ENCODE results near the gene NIPAL3. TPM values are rescaled to one million over a fixed set of nuclear protein-coding genes. Genes with fewer than 3 reads are reported as not detected.

Gene NIPAL3
- total RNA-seq, 1 experiment from 2014 or later, result 16.6 TPM

DNA sequence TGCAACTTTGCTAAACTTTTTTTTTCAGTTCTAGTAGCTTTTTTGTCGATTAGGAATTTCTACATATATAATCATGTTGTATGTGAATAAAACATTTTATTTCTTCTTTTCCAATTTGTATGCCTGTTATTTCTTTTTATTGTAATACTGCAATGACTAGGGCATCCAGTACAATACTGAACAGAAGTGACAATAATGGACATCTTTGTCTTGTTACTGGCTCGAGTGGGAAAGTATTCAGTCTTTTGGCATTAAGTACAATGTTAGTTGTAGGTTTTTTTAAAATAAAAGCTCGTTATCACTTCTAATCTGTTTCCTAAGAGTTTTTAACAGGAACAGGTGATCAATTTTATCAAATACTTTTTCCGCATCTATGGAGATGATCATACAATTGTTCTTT lies 11.8 kb upstream of the NIPAL3 start:
- BruUV-seq (replicated peaks), result no TSS peak
- H3K36me3 ChIP-seq (ENCODE audit: control insufficient read depth in 1 of 2, insufficient read depth in 2 of 2, low read length in 2 of 2), result no peaks in the 10 kb centered on the region
- no peak overlapping the region for H3K4me3 ChIP-seq (replicated peaks in 1 of 2; ENCODE audit: low read depth in 1 of 2, low read length in 2 of 2)
- no peak overlapping the region for H3K9ac ChIP-seq (ENCODE audit: low read length)
- no peaks in the 10 kb centered on the region for H3K27me3 ChIP-seq (ENCODE audit: insufficient read depth, low read length)
- RAD21 ChIA-PET (ENCODE audit: low non-redundant PET in 1 of 2, low total read pairs in 2 of 2, uncharacterized antibody in 2 of 2, unreplicated experiment in 2 of 2), result interaction anchor here in 1 of 2 experiments (0.6 kb wide), 1 partner anchor 215 kb away, joined by 3 read pairs; no protein-coding TSS in a partner anchor
- H3K4me1 ChIP-seq (ENCODE audit: control insufficient read depth in 1 of 2, insufficient read depth in 2 of 2, low read length in 2 of 2), result no peaks in the 10 kb centered on the region
- POLR2A ChIA-PET, result interaction anchor here (1.1 kb wide), 1 partner anchor 12 kb away, joined by 3 read pairs; the partner anchor contains the start of gene NIPAL3
- TF ChIP-seq ZBTB33 (IDR thresholded peaks at IDR 0.05; ENCODE audit: extremely low read depth, insufficient replicate concordance, low read length) (no peak), EGR1 (IDR thresholded peaks at IDR 0.05; ENCODE audit: low read depth) (no peak), CEBPB (IDR thresholded peaks at IDR 0.05; ENCODE audit: low read depth) (no peak), POLR2AphosphoS5 (IDR thresholded peaks at IDR 0.05; ENCODE audit: low read depth, low read length) (no peak), CBX3 (IDR thresholded peaks at IDR 0.05; ENCODE audit: low read depth) (no peak), ELF1 (IDR thresholded peaks at IDR 0.05; ENCODE audit: borderline replicate concordance, low read depth) (no peak), FOSL1 (IDR thresholded peaks at IDR 0.05; ENCODE audit: low read depth) (no peak), TCF7L2 (IDR thresholded peaks at IDR 0.05; ENCODE audit: borderline replicate concordance, extremely low read depth, insufficient read depth, insufficient read length) (no peak), EZH2 (IDR thresholded peaks at IDR 0.05) (no peak), SIN3A (IDR thresholded peaks at IDR 0.05; ENCODE audit: low read depth) (no peak), EZH2phosphoT487 (IDR thresholded peaks at IDR 0.05; ENCODE audit: borderline replicate concordance) (no peak), ZFX (IDR thresholded peaks at IDR 0.05) (no peak)
- TF ChIP-seq, protein P1, sequence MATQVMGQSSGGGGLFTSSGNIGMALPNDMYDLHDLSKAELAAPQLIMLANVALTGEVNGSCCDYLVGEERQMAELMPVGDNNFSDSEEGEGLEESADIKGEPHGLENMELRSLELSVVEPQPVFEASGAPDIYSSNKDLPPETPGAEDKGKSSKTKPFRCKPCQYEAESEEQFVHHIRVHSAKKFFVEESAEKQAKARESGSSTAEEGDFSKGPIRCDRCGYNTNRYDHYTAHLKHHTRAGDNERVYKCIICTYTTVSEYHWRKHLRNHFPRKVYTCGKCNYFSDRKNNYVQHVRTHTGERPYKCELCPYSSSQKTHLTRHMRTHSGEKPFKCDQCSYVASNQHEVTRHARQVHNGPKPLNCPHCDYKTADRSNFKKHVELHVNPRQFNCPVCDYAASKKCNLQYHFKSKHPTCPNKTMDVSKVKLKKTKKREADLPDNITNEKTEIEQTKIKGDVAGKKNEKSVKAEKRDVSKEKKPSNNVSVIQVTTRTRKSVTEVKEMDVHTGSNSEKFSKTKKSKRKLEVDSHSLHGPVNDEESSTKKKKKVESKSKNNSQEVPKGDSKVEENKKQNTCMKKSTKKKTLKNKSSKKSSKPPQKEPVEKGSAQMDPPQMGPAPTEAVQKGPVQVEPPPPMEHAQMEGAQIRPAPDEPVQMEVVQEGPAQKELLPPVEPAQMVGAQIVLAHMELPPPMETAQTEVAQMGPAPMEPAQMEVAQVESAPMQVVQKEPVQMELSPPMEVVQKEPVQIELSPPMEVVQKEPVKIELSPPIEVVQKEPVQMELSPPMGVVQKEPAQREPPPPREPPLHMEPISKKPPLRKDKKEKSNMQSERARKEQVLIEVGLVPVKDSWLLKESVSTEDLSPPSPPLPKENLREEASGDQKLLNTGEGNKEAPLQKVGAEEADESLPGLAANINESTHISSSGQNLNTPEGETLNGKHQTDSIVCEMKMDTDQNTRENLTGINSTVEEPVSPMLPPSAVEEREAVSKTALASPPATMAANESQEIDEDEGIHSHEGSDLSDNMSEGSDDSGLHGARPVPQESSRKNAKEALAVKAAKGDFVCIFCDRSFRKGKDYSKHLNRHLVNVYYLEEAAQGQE (IDR thresholded peaks at IDR 0.05; ENCODE audit: low read depth), result no peak
- TF ChIP-seq, protein P2, sequence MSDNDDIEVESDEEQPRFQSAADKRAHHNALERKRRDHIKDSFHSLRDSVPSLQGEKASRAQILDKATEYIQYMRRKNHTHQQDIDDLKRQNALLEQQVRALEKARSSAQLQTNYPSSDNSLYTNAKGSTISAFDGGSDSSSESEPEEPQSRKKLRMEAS (IDR thresholded peaks at IDR 0.05), result no peak
- TF ChIP-seq, protein P3, sequence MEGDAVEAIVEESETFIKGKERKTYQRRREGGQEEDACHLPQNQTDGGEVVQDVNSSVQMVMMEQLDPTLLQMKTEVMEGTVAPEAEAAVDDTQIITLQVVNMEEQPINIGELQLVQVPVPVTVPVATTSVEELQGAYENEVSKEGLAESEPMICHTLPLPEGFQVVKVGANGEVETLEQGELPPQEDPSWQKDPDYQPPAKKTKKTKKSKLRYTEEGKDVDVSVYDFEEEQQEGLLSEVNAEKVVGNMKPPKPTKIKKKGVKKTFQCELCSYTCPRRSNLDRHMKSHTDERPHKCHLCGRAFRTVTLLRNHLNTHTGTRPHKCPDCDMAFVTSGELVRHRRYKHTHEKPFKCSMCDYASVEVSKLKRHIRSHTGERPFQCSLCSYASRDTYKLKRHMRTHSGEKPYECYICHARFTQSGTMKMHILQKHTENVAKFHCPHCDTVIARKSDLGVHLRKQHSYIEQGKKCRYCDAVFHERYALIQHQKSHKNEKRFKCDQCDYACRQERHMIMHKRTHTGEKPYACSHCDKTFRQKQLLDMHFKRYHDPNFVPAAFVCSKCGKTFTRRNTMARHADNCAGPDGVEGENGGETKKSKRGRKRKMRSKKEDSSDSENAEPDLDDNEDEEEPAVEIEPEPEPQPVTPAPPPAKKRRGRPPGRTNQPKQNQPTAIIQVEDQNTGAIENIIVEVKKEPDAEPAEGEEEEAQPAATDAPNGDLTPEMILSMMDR (IDR thresholded peaks at IDR 0.05 in 2 of 3, conservative IDR thresholded peaks at IDR 0.05 in 1 of 3; ENCODE audit: borderline replicate concordance in 1 of 3, insufficient read depth in 1 of 3, low read depth in 2 of 3, low read length in 2 of 3), result no peak
- TF ChIP-seq, protein P4, sequence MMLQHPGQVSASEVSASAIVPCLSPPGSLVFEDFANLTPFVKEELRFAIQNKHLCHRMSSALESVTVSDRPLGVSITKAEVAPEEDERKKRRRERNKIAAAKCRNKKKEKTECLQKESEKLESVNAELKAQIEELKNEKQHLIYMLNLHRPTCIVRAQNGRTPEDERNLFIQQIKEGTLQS (IDR thresholded peaks at IDR 0.05), result no peak
- no peak overlapping the region for H3K4me2 ChIP-seq (ENCODE audit: low read length)
- H3K27ac ChIP-seq (ENCODE audit: low read depth, low read length), result no peak overlapping the region
- DNase-seq (ENCODE audit: low read depth, low spot score) (no peak), ATAC-seq (no peak)
- H3K9me2 ChIP-seq (ENCODE audit: insufficient read depth), result no peaks in the 10 kb centered on the region
- no peaks in the 10 kb centered on the region for H4K20me1 ChIP-seq (ENCODE audit: insufficient read depth)
- intact Hi-C loops (cut with micrococcal nuclease), result no loop called here
- H3K79me2 ChIP-seq (ENCODE audit: insufficient read depth, low read length), result no peaks in the 10 kb centered on the region
- CTCF ChIA-PET, result interaction anchor here (0.6 to 2.6 kb wide), 5 partner anchors 9 to 205 kb away, joined by 3 to 14 read pairs (median 4); partner anchors contain the start of gene NIPAL3
- H2AFZ ChIP-seq (ENCODE audit: low read depth, low read length, poor library complexity, severe bottlenecking), result no peak overlapping the region
- no peaks in the 10 kb centered on the region for H3K9me3 ChIP-seq (ENCODE audit: control insufficient read depth in 1 of 2, insufficient read depth in 1 of 2, low read depth in 1 of 2, low read length in 2 of 2)

Measured in HCT116 (cell line).